Stimulated activated naive B cell treated with anti-CD40 and anti-IgM and Interleukin-4, amounts not matched to agents 10 μg/mL and 1 μg/mL and 100 μg/mL, for 72 hours (primary cell): Measurements from ENCODE around the gene TMEM218.

Source experiments
- ATAC-seq, 2 donors: fragments of 150-1000 bp; cut with Tn5 transposase; replicated peaks; 2 replicates each; pipeline ENCODE4 v1.10.0; 2021; ENCODE audit warnings: moderate library complexity in 1 of 2
- DNase-seq: peaks from one replicate; pipeline ENCODE4 v3.0.0; 2021
- H3K27ac Mint-ChIP-seq: one replicate; pipeline ENCODE4 v1.8.0; 2022; ENCODE audit warnings: mild to moderate bottlenecking, mixed read lengths
- H3K27me3 Mint-ChIP-seq, 2 donors: one replicate each; pipeline ENCODE4 v1.8.0; 2022; ENCODE audit warnings: mixed read lengths in 2 of 2
- H3K36me3 Mint-ChIP-seq, 2 donors: one replicate each; pipeline ENCODE4 v1.8.0; 2022; ENCODE audit warnings: mixed read lengths in 2 of 2, mild to moderate bottlenecking in 1 of 2
- H3K4me1 Mint-ChIP-seq, 2 donors: one replicate each; pipeline ENCODE4 v1.8.0; 2022; ENCODE audit warnings: mixed read lengths in 2 of 2, mild to moderate bottlenecking in 1 of 2
- H3K4me3 Mint-ChIP-seq, 2 donors: one replicate each; pipeline ENCODE4 v1.8.0; 2022; ENCODE audit warnings: mild to moderate bottlenecking in 2 of 2, mixed read lengths in 2 of 2, moderate library complexity in 1 of 2
- H3K9me3 Mint-ChIP-seq, 2 donors: one replicate each; pipeline ENCODE4 v1.8.0; 2022; ENCODE audit warnings: mixed read lengths in 2 of 2, mild to moderate bottlenecking in 1 of 2

Gene TMEM218

DNA sequence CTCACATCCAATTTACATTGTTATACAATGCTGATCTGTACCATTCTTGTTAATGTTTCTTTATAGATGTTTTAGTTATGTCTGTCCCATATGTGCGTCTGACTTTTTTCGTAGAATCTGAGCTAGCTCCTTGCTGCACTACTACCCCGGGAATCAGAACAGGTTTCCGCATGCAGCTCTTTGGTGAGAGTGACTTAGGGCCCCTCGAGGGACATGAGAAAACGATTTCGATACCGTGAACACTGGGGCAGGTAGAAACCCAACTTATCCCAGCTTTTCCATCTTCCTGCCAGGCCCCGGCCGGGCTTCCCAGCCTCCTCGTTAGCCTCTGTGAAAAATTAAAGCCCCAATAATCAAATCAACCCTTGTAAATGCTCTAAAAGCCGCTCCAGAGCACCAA, 29.8 kb upstream of the TMEM218 start:
- peaks cover 32 to 73% of the 10 kb centered on the region in 2 donors for H3K27me3 Mint-ChIP-seq
- no peaks in the 10 kb centered on the region for H3K36me3 Mint-ChIP-seq
- peaks cover 3 to 6% of the 10 kb centered on the region in 2 donors for H3K4me1 Mint-ChIP-seq
- H3K4me3 Mint-ChIP-seq = no peak overlapping the region
- no peak for DNase-seq
- H3K9me3 Mint-ChIP-seq = no peaks in the 10 kb centered on the region
- ATAC-seq = no peak
- H3K27ac Mint-ChIP-seq = no peak overlapping the region

DNA sequence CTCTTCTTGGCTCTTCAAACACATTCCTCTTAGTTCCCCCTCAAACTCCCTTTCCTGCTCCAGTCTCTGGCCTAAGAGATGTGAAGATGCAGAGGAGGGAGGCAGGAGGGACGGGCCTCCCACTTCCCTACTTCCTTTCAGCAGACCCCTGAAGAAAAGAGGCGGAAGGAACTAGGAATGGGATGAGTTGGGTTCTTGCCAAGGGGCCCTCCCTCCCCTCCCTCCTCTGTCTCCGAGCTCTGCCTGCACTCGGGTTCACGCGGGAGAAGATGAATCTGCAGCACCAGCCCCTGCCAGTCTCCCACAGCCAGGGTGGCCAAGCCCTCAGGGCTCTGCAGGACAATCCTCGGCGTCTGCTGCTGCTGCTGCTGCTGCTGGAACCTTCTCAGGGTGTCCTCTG, 28.8 kb upstream of the TMEM218 start:
- Mint-ChIP-seq H3K9me3 (no peaks in the 10 kb centered on the region), H3K27ac (no peak overlapping the region), H3K27me3 (peaks cover 32 to 68% of the 10 kb centered on the region in 2 donors), H3K4me3 (no peak overlapping the region), H3K36me3 (no peaks in the 10 kb centered on the region), H3K4me1 (peaks cover 3 to 6% of the 10 kb centered on the region in 2 donors)
- DNase-seq (no peak), ATAC-seq (no peak)

DNA sequence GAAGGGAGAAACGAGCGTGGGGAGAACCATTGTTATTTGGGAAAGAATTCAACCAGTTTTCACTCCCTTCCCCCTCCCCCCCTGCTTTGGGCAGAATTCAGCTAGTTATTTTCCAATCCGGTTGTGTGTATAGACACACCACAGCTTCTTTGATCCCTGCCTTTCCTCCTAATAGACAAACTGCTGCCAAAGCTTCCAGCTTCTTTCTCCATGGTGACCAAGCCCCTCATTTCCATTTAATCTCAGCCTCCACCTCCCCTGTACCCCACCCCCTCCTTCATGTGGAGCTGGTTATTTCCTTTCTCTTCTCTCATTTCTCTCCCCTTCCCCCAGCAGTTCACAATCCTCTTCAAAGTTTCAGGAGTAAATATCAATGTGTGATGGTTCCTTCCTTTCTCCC, 28.4 kb upstream of the TMEM218 start:
- Mint-ChIP-seq H3K36me3 (no peaks in the 10 kb centered on the region), H3K9me3 (no peaks in the 10 kb centered on the region), H3K27ac (no peak overlapping the region), H3K4me1 (peaks cover 3 to 6% of the 10 kb centered on the region in 2 donors), H3K27me3 (peaks cover 33 to 71% of the 10 kb centered on the region in 2 donors), H3K4me3 (no peak overlapping the region)
- DNase-seq (no peak), ATAC-seq (no peak)

DNA sequence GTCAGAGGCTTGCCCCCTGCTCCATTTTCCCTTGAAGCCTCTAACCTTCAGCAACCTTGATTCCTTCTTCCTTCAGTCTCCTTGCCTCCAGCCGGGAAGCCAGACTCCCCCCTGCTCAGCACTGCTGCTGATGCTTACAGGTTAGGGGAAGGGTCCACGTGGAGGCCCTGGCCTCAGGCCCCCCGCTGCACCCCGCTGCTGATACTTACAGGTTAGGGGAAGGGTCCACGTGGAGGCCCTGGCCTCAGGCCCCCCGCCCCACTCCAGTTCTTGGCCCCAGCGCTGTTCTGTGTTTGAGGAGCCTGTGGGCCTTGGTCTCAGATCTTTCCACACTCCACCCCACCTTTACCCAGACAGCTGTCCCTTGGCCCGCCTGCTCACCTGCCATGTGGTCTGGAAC, 27.5 kb upstream of the TMEM218 start:
- Mint-ChIP-seq H3K4me1 (peaks cover 3 to 6% of the 10 kb centered on the region in 2 donors), H3K9me3 (no peaks in the 10 kb centered on the region), H3K27me3 (peaks cover 32 to 70% of the 10 kb centered on the region in 2 donors), H3K36me3 (no peaks in the 10 kb centered on the region), H3K4me3 (no peak overlapping the region), H3K27ac (no peak overlapping the region)
- no peak for DNase-seq
- ATAC-seq = no peak

DNA sequence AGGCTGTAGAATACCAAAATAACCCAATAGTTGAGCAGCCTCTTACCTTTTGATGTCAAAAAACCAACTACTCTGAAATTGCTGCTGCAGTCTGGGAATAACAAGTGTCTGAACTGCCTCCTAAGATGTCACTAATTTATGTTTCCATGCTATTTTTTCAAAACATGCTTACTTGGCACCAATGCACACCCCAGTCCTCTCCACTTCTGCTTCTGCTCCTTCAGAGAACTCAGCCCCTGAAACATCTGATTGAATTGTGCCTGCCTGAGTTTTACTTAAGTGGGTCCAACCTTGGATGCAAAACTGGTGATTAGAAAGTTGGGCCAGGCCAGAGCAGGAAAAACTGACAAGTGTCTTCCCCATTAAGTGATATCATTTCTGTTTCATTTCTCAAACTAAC, 24.6 kb upstream of the TMEM218 start:
- H3K4me3 Mint-ChIP-seq = no peak overlapping the region
- DNase-seq = no peak
- H3K9me3 Mint-ChIP-seq = peaks cover 0 to 3% of the 10 kb centered on the region in 2 donors
- peaks cover 49 to 62% of the 10 kb centered on the region in 2 donors for H3K27me3 Mint-ChIP-seq
- H3K27ac Mint-ChIP-seq = no peak overlapping the region
- H3K4me1 Mint-ChIP-seq = no peaks in the 10 kb centered on the region
- ATAC-seq = no peak
- H3K36me3 Mint-ChIP-seq = no peaks in the 10 kb centered on the region

DNA sequence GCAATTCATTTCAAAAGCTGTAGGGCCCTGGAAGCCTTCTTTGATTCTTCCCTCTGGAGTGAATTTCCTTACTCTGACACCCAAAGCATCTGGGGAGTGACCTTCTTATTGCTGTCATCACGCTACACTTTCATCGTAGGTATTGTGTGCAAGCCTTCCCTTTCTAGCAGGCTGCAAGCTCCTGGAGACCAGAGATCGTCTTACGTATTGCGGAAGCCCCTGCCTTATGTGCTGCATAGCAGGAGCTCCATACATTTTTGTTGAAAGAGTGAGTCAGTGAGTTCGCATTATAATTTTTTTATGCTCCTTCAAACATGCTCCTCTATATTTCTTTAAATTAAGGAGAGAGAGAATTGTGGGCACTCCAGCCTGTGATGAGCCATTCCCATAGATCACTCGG, 21.2 kb upstream of the TMEM218 start:
- no peak for DNase-seq
- ATAC-seq = no peak
- H3K36me3 Mint-ChIP-seq = no peaks in the 10 kb centered on the region
- peaks cover 0 to 3% of the 10 kb centered on the region in 2 donors for H3K9me3 Mint-ChIP-seq
- no peak overlapping the region for H3K27ac Mint-ChIP-seq
- no peak overlapping the region for H3K4me3 Mint-ChIP-seq
- no peaks in the 10 kb centered on the region for H3K4me1 Mint-ChIP-seq
- peaks cover 46 to 56% of the 10 kb centered on the region in 2 donors for H3K27me3 Mint-ChIP-seq

DNA sequence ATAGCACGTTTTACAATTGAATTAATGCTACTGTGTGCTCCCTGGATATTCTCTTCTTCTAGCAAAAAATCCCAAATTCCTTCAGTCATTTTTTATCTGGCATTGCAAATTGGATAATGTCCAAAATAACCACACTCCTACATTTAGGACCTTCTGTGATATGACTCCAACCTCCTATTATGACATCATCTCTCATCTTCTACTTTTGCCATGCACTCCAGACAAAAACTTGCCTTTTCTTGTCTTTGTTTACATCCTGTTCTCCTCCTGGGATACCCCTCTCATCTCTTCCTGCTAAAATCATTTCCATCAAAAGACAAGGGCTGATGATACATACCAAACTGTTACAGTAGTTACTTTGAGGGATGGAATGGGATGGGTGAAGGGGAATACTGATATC, 20.6 kb upstream of the TMEM218 start:
- peaks cover 0 to 3% of the 10 kb centered on the region in 2 donors for H3K9me3 Mint-ChIP-seq
- ATAC-seq (no peak), DNase-seq (no peak)
- peaks cover 51 to 61% of the 10 kb centered on the region in 2 donors for H3K27me3 Mint-ChIP-seq
- H3K4me3 Mint-ChIP-seq = no peak overlapping the region
- no peak overlapping the region for H3K27ac Mint-ChIP-seq
- H3K4me1 Mint-ChIP-seq = no peaks in the 10 kb centered on the region
- H3K36me3 Mint-ChIP-seq = no peaks in the 10 kb centered on the region

DNA sequence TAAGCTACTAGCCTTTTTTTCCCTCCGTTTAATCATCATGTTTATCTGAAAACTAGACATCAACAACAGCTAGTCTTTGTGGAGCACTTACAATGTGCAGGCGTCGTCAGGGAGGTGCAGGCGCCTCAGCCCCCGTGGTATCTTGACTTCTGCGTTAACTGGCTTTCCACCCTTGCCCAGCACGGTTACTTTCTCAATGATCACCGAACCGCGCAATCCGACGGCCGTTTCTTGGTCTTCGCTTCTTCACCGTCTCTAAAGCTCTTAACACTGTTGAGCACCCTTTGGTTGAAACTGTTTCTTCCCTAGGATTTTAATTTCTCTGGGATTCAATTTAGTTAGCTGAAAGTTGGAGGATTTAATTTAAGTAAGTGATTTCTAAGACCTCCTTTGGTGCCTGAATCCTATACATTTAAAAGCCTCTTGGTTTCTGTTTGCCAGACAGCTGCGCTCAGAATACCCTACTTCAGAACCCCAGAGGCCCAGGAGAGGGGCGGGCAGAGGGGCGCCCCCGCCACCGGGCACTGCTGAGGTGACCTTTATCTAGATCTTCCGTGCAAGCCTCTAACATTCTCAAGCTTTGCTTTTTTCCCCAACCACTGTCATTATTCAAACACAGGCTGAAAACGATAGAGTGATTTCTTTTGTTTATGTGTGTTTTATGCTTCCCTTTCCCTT, 18.0 kb upstream of the TMEM218 start:
- no peak overlapping the region for H3K27ac Mint-ChIP-seq
- peaks cover 0 to 3% of the 10 kb centered on the region in 2 donors for H3K9me3 Mint-ChIP-seq
- no peak for ATAC-seq
- DNase-seq = no peak
- H3K36me3 Mint-ChIP-seq = no peaks in the 10 kb centered on the region
- no peak overlapping the region for H3K4me3 Mint-ChIP-seq
- peaks cover 0 to 5% of the 10 kb centered on the region in 2 donors for H3K4me1 Mint-ChIP-seq
- peaks cover 50 to 59% of the 10 kb centered on the region in 2 donors for H3K27me3 Mint-ChIP-seq

DNA sequence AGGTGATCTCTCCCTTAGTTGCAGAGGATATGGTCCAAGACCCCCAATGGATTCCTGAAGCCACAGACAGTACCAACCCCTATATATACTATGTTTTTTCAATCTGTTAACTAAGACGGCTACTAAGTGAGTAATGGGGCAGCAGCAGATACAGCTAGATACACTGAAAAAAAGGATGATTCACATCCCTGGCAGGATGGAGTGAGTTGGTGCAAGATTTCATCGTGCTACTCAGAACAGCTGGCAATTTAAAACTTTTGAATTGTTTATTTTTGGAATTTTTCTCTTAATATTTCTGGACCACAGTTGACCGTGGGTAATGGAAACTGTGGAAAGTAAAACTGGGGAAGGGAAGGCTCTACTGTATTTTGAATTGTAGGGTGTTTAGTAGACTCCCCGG, 17.0 kb upstream of the TMEM218 start:
- Mint-ChIP-seq H3K9me3 (peaks cover 0 to 7% of the 10 kb centered on the region in 2 donors), H3K27me3 (peaks cover 43 to 58% of the 10 kb centered on the region in 2 donors), H3K27ac (no peak overlapping the region), H3K4me1 (peaks cover 0 to 6% of the 10 kb centered on the region in 2 donors), H3K4me3 (no peak overlapping the region), H3K36me3 (no peaks in the 10 kb centered on the region)
- ATAC-seq (no peak), DNase-seq (no peak)

DNA sequence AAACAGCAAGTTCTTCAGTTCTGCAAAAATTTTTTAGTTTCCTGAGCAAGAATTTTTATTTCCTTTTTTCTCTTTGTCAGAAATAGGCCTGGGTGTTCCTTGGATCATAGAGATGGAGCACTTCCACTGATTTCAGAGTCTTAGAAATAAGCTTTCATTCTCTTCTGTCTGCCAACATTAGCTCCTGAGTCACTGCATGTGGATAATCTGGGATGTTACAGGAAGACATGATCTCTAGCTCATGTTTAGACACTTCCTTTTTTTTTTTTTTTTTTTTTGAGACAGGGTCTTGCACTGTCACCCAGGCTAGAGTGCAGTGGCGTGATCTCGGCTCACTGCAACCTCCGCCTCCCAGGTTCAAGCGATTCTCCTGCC, 13.2 kb upstream of the TMEM218 start:
- no peak for ATAC-seq
- no peaks in the 10 kb centered on the region for H3K36me3 Mint-ChIP-seq
- H3K27me3 Mint-ChIP-seq = peaks cover 30 to 60% of the 10 kb centered on the region in 2 donors
- H3K27ac Mint-ChIP-seq = no peak overlapping the region
- no peak for DNase-seq
- peaks cover 0 to 6% of the 10 kb centered on the region in 2 donors for H3K4me1 Mint-ChIP-seq
- H3K9me3 Mint-ChIP-seq = peaks cover 0 to 4% of the 10 kb centered on the region in 2 donors
- no peak overlapping the region for H3K4me3 Mint-ChIP-seq

DNA sequence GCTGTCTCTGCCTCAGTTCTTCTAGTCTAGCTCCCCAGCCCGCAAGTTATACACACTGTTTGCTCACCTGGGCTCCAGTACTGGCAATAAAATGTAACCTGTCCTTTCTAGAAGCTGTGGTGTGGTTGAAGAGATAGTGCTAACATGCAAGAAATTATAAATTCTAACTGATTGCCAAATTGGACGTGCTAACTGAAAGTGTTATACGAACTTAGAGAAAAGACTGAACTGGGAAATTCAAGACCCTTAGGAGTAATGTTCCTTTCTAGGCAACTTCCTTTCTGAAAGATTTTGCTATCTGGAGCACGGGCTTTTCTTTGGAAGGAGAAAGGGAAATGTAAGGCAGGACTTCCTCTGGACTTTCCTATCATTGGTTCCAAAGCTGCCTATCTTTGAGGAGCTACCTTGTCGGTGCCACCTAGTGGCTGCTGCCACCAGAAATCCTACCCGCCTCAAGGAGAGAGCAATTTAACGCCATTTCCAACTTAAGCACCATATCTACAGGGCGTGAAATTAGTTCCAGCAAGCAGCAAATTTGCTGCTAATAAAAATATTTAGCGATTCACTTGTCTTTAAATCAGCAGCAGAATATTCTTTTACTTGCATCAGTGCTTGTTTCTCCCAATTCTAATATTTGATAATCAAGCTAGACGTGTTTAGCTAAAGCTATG, 12.7 kb upstream of the TMEM218 start:
- DNase-seq (no peak), ATAC-seq (peak; percentile 71 to 82)
- Mint-ChIP-seq H3K4me1 (peaks cover 0 to 6% of the 10 kb centered on the region in 2 donors), H3K27ac (no peak overlapping the region), H3K27me3 (peaks cover 28 to 60% of the 10 kb centered on the region in 2 donors), H3K9me3 (peaks cover 0 to 4% of the 10 kb centered on the region in 2 donors), H3K4me3 (peak overlapping the region in 1 of 2 donors; percentile 23), H3K36me3 (no peaks in the 10 kb centered on the region)

DNA sequence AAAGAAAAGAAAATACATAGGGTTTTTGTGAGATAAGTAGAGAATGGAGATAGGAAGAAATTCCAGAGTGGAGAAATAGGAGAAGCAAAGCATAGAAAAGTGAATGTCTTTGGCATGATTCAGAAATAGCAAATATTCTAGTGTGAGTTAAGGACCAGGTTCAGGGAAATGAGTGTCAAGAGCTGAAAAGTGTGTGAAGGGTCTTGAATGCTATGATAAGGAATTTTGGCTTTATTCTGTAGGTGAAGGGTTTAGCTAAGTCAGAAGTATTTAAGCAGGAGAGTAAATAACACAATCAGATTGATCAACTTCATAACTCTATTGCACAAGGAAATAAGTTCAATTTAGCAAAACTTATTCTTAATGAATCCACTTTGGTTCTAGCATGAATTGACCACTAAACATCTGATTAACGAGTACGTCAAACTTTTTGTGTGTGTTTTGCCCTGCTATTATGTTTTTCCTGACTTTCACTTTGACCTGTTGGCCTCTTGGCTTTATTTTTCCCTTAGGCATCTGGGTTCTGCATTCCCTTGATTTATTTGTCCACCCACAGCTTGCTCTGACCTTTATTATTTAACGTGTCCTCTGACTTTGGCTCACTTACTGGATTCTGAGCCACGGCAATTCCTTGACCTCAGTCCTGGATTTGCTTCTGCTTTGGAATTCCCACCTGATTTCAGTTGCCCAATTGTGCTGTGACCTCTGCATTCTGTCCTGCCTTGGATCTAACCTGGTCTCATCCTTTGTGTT, 11.9 kb upstream of the TMEM218 start:
- H3K27me3 Mint-ChIP-seq = peaks cover 30 to 63% of the 10 kb centered on the region in 2 donors
- DNase-seq = no peak
- H3K4me1 Mint-ChIP-seq = peaks cover 0 to 6% of the 10 kb centered on the region in 2 donors
- no peaks in the 10 kb centered on the region for H3K36me3 Mint-ChIP-seq
- H3K27ac Mint-ChIP-seq = peak overlapping the region; percentile 33
- ATAC-seq = no peak
- H3K4me3 Mint-ChIP-seq = peak overlapping the region in 1 of 2 donors; percentile 23
- peaks cover 0 to 4% of the 10 kb centered on the region in 2 donors for H3K9me3 Mint-ChIP-seq

DNA sequence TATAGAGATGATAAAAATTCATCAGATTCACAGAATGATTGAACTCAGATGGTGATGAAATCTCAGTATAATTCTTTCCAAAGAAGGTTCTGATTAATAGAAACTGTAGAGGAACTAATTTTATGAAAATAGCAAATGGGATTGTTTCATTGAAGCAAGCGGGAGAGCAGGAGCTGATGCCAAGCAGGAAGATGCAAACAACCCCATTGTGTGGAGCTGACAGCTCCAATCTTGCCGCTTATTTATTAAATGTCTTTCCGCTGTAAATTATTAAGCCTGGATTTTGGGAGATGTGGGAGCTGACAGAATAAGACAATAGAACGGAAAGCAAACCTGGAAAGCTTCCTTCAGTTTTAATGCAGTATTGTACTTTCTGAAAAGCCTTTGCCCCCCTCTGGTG, 6.0 kb upstream of the TMEM218 start:
- Mint-ChIP-seq H3K9me3 (peaks cover under 1 to 4% of the 10 kb centered on the region in 2 donors), H3K4me3 (no peak overlapping the region), H3K4me1 (peaks cover 0 to under 1% of the 10 kb centered on the region in 2 donors), H3K27me3 (peaks cover 43 to 50% of the 10 kb centered on the region in 2 donors), H3K36me3 (peaks cover 0 to under 1% of the 10 kb centered on the region in 2 donors), H3K27ac (no peak overlapping the region)
- no peak for ATAC-seq
- DNase-seq = no peak

DNA sequence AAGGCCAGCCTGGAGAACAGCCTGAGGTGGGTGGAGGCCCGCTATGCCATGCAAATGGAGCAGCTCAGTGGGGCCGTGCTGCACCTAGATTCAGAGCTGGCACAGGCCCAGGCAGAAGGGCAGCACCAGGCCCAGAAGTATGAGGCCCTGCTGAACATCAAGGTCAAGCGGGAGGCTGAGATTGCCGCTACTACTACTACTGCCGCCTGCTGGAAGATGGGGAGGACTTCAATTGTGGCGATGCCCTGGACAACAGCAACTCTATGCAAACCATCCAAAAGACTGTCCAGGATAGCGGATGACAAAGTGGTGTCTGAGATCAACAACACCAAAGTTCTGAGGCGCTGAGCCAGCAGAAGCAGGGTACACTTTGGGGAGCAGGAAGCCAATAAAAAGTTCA, 3.1 kb upstream of the TMEM218 start:
- peaks cover 27 to 33% of the 10 kb centered on the region in 2 donors for H3K27me3 Mint-ChIP-seq
- ATAC-seq = no peak
- peaks cover 4 to 5% of the 10 kb centered on the region in 2 donors for H3K9me3 Mint-ChIP-seq
- peaks cover 8 to 13% of the 10 kb centered on the region in 2 donors for H3K4me1 Mint-ChIP-seq
- no peak for DNase-seq
- no peak overlapping the region for H3K27ac Mint-ChIP-seq
- no peak overlapping the region for H3K4me3 Mint-ChIP-seq
- H3K36me3 Mint-ChIP-seq = peaks cover 5 to 6% of the 10 kb centered on the region in 2 donors
